Medulla oblongata (tissue), 1 donor: ENCODE measurements around the gene C1orf35.

ENCODE experiments used
- DNase-seq: peaks from one replicate; pipeline ENCODE4 v3.0.0-alpha.2; 2015; ENCODE audit errors: extremely low spot score

C1orf35 gene

GRCh38 chr1:228079013-228079412, 24.1 kb downstream of the C1orf35 start:
- DNase-seq = no peak

DNA sequence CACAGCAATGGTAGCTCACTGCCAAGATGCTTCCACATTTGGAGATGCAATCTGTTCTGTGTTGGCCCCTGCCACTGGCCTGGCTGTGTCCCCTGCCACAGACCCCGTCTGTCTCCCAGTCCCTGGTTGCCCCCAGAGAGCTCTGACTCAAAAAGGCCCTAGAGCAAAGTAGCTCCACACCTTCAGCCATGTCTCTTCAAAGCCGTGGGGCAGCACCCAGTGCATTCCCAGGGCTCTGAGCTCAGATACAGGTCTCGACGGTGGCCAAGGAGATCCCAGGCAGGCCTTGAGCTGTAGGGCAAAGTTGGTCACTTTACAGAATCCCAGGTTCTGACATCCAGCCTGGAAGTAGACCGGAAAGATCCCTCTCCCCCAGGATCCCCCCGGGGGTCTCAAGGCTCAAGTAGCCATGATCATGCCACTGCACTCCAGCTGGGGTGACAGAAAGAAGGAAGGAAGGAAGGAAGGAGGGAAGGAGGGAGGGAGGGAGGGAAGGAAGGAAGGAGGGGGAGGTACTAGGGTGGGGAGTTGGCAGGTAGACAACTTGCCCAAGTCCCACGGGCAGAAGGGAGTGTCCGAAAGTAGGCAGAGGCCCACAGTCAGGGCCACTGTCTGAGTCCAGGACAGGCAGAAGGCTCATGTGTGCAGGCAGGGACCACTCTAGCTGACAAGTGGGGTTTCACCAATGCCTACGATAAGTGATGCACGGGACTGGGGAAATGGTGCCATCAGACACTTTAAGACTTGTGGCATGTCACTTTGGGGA, 25.4 kb downstream of the C1orf35 start:
- no peak for DNase-seq

- no peak for DNase-seq
Observed at GRCh38 chr1:228076796-228077430, 26.2 kb downstream of the C1orf35 start.

GRCh38 chr1:228075801-228076271, 27.3 kb downstream of the C1orf35 start:
- no peak for DNase-seq

- DNase-seq = no peak
Observed at GRCh38 chr1:228074954-228075730, 28.0 kb downstream of the C1orf35 start.

DNA sequence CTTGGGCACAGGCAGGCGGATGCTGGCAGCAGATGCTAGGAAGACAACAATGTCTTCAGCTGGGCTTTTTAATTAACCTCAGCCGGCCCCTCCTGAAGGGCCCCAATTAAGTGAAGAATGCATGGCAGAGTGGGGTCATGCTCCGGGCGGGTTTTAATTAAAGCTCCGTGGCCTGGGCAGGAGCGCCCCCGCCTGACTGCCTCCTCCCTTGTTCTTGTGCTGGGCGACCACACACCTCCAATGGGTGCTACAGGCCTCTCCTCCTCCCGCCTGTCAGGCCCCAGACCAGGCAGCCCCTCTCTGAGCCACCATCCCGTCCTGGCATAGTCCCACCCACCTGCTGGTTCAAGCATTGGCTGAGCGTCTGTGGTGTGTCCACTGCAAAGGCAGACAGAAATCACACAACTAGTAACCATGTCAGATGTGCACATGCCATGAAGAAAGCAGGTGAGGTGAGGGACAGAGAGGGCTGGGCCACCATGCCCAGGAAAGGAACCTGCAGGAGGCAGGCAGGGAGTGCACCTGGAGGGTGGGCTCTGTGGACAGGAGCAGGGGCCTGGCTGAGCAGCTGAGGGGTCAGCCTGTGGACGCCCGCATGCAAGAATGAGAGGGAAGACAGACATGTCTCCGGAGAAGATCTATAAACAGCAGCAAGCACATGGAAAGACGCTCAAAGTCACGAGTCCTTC, 29.1 kb downstream of the C1orf35 start:
- DNase-seq = no peak

DNA sequence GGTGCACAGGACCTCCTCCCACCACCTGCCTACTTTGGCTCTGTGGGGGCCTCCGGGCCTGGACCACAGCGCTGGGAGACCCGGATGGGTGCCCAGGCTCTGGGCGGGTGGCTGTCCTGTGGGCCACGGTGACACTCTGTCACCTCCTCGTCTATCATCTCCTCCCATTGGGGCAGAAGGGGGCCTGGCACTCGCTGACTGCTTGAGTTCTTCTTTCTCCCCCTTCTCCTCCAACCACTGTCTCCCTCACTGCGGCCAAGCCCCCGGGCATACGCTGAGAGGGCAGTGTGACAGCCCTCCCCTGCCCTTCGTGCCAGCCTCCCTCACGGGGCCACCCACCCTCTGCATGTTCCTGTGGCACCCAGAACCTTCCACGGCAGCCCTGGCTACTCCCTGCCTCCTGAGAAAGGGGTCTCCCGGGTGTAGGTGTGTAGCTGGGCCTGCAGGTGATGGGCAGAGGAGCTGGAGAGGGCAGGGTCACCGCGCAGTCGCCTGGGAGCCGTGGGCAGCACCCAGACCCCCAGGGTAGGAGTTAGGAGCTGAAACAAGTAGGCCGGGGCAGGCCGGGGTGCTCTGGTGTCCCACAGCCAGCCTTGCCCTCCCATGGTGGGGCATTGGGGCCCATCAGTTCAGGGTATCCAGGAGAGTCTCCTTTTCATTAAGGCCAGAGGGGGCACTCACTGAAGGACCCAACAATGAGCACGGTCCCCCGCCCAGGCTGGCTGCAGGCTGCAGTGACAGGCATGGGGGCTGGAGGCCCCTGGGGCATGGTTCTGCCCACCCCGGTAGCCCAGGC, 29.9 kb downstream of the C1orf35 start:
- DNase-seq = no peak

GRCh38 chr1:228072658-228073043, 30.5 kb downstream of the C1orf35 start:
- DNase-seq = no peak

DNA sequence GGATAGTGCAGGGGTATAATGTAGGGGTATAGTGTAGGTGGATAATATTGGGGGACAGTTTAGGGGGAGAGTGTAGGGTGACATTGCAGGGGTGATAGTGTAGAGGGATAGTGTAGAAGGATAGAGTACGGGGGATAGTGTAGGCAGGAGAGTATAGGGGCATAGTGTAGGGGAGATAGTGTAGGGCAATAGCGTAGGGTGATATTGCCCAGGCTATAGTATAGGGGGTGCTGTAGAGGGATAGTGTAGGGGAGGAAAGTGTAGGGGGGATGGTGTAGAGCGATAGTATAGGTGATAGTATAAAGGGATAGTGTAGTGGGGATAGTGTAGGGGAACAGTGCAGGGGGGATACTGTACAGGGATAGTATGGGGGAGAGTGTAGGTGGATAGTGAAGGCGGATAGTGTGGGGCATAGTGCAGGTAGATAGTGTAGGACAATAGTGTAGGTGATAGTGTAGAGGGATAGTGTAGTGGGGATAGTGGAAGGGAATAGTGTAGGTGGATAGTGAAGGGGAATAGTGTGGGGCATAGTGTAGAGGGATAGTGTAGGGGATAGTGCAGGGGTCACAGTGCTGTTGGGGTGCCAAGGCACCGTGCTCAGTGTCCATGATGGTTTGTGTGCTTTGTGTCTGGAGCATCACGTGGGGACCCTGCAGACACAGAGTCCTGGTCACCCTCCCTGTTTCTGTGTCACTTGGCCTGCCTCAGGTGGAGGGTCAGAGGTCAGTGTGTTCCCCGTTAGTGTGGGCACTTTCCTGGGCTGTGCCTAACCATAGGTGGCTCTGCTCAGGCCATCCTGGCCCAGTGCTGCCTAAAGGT, 31.1 kb downstream of the C1orf35 start:
- no peak for DNase-seq

DNA sequence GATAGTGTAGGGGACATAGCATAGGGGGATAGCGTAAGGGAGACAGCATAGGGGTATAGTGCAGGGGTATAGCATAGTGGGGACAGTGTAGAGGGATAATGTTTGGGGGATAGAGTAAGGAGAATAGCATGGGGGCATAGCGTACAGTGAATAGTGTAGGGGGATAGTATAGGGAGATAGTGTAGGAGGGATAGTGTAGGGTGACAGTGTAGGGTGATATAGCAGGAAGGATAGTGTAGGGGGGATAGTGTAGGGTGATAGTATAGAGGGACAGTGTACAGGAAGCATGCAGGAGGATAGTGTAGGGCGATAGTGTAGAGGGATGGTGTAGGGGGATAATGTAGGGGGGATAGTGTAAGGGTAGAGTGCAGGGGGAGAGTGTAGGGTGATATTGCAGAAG, 32.3 kb downstream of the C1orf35 start:
- DNase-seq = no peak

DNA sequence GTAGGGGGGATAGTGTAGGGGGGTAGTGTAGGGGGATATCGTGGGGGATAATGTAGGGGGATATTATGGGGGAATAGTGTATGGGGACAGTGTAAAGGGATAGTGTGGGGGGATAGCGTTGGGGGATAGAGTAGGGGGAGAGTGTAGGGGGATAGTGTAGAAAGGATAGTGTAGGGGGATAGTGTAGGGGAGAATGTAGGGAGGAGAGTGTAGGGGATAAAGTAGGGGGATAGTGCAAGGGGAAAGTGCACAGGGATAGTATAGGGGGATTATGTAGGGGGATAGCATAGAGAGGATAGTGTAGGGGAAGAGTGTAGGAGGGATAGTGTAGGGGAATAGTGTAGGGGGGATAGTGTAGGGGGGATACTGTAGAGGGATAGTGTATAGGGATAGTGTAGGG, 33.0 kb downstream of the C1orf35 start:
- DNase-seq = no peak

GRCh38 chr1:228068359-228068758, 34.8 kb downstream of the C1orf35 start:
- no peak for DNase-seq

- DNase-seq = no peak
Observed at GRCh38 chr1:228066891-228067654, 36.1 kb downstream of the C1orf35 start.

DNA sequence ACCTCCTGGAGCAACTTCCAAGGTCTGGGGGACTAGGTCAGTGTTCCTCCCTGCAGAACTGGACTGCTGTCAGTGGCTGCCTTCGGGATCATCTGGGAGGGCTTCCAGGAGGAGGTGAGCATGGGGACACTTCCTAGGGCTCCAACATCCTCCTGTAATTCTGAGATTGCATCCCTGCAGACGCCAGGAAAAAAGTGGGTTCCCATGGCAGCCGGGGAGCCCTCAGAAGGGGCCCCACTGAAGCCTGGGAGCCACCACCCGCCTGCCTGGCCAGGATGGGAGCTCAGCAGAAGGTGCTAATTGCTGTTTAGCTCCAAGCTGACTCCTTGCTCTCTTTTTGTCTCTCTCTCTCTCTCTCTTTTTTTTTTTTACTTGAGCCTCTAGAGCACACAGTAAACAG, 36.7 kb downstream of the C1orf35 start:
- no peak for DNase-seq

- DNase-seq = no peak
Observed at GRCh38 chr1:228065543-228066347, 37.4 kb downstream of the C1orf35 start.

GRCh38 chr1:228064741-228065542, 38.2 kb downstream of the C1orf35 start:
- DNase-seq = no peak

GRCh38 chr1:228064296-228064695, 38.8 kb downstream of the C1orf35 start:
- no peak for DNase-seq
